Bronchial epithelial cell (primary cell): Measurements from ENCODE around the gene NUAK2. TPM values are rescaled to one million over a fixed set of nuclear protein-coding genes. Genes with fewer than 3 reads are reported as not detected.
A peak's percentile ranks its signal among the peaks of the same experiment; 100 is the strongest.

ENCODE experiments used
- DNase-seq: peaks from one replicate; pipeline ENCODE4 v3.0.0-alpha.2; 2010; ENCODE audit warnings: low read depth
- FAIRE-seq: peaks from 2 replicates; lab custom pipeline; 2011; peaks lifted over from hg19 to GRCh38; lab: Jason Lieb, UNC
- H3K27me3 ChIP-seq: 2 replicates; pipeline ENCODE4 v1.5.1; 2011; ENCODE audit warnings: low read length; ENCODE audit not compliant: control insufficient read depth, insufficient read depth
- H3K36me3 ChIP-seq: 2 replicates; pipeline ENCODE4 v1.5.1; 2011; ENCODE audit warnings: low read length; ENCODE audit not compliant: control insufficient read depth, insufficient read depth
- H3K4me3 ChIP-seq: 2 replicates; pipeline ENCODE4 v1.5.1; 2011; ENCODE audit warnings: mild to moderate bottlenecking, low read depth, low read length, control low read depth
- CTCF ChIP-seq: IDR thresholded peaks from 2 replicates; pipeline ENCODE4 v1.5.1; 2011; ENCODE audit warnings: mild to moderate bottlenecking, moderate library complexity, low read length, control low read depth, inconsistent platforms; ENCODE audit not compliant: insufficient read depth, severe bottlenecking
- total RNA-seq: library from RNA; depleted of rRNA; stranded (reverse); fragments of >200 nt; gene quantifications from 2 replicates; pipeline ENCODE4 v1.2.1, GENCODE V29; 2014

NUAK2 gene
- total RNA-seq, 1 donor from 2014 or later: 3.9 TPM

- no peak for FAIRE-seq
- Histone ChIP-seq H3K36me3 (no peaks in the 10 kb centered on the region), H3K4me3 (no peak overlapping the region), H3K27me3 (peaks cover 9% of the 10 kb centered on the region)
- DNase-seq: peak; percentile 43
- TF ChIP-seq CTCF: no peak
These were observed 33.5 kb upstream of the NUAK2 start for GRCh38 chr1:205355075-205355453.

- peak; percentile 64 for DNase-seq
- H3K36me3 ChIP-seq: no peaks in the 10 kb centered on the region
- TF ChIP-seq CTCF: peak; percentile 75
- H3K27me3 ChIP-seq: peaks cover 7% of the 10 kb centered on the region
- no peak for FAIRE-seq
- H3K4me3 ChIP-seq: no peak overlapping the region
These were observed 32.9 kb upstream of the NUAK2 start for GRCh38 chr1:205354259-205355074.

GRCh38 chr1:205353612-205354011, 32.1 kb upstream of the NUAK2 start:
- Histone ChIP-seq H3K36me3 (no peaks in the 10 kb centered on the region), H3K4me3 (no peak overlapping the region), H3K27me3 (peaks cover 7% of the 10 kb centered on the region)
- no peak for TF ChIP-seq CTCF
- no peak for DNase-seq
- FAIRE-seq: no peak

- no peak for DNase-seq
- H3K4me3 ChIP-seq: no peak overlapping the region
- H3K36me3 ChIP-seq: no peaks in the 10 kb centered on the region
These were observed 31.6 kb upstream of the NUAK2 start for GRCh38 chr1:205353191-205353590.

GRCh38 chr1:205351984-205352713, 30.6 kb upstream of the NUAK2 start:
- H3K4me3 ChIP-seq: no peak overlapping the region
- FAIRE-seq: no peak

More at GRCh38 chr1:205353191-205353590, 31.6 kb upstream of the NUAK2 start:
- no peak for FAIRE-seq
- TF ChIP-seq CTCF: no peak
- H3K27me3 ChIP-seq: peaks cover 7% of the 10 kb centered on the region

More at GRCh38 chr1:205351984-205352713, 30.6 kb upstream of the NUAK2 start:
- peak; percentile 7 for TF ChIP-seq CTCF
- H3K36me3 ChIP-seq: no peaks in the 10 kb centered on the region
- peaks cover 7% of the 10 kb centered on the region for H3K27me3 ChIP-seq
- peak; percentile 59 for DNase-seq
